GM19035 (cell line): ENCODE data around the gene PSD2.

Source experiments
- ATAC-seq: cut with Tn5 transposase; IDR thresholded peaks from one replicate; pipeline ENCODE4 v1.9.1; 2021; ENCODE audit not compliant: unreplicated experiment

PSD2 gene

GRCh38 chr5:139810341-139811273 lies 15.0 kb downstream of the PSD2 start:
- no peak for ATAC-seq

GRCh38 chr5:139811274-139811607 lies 15.6 kb downstream of the PSD2 start:
- no peak for ATAC-seq

- ATAC-seq, result no peak
These were observed 16.7 kb downstream of the PSD2 start for GRCh38 chr5:139812323-139812722.

GRCh38 chr5:139812836-139813805 lies 17.5 kb downstream of the PSD2 start:
- no peak for ATAC-seq

GRCh38 chr5:139814191-139814601 lies 18.6 kb downstream of the PSD2 start:
- no peak for ATAC-seq

- ATAC-seq, result no peak
These were observed 19.2 kb downstream of the PSD2 start for GRCh38 chr5:139814704-139815280.

- ATAC-seq, result no peak
These were observed 21.0 kb downstream of the PSD2 start for GRCh38 chr5:139816566-139816965.

- no peak for ATAC-seq
These were observed 21.8 kb downstream of the PSD2 start for GRCh38 chr5:139817362-139817761.

GRCh38 chr5:139817970-139818369 lies 22.4 kb downstream of the PSD2 start:
- no peak for ATAC-seq

GRCh38 chr5:139820130-139820529 lies 24.5 kb downstream of the PSD2 start:
- ATAC-seq, result no peak

- no peak for ATAC-seq
These were observed 25.0 kb downstream of the PSD2 start for GRCh38 chr5:139820606-139821005.

GRCh38 chr5:139821806-139822552 lies 26.4 kb downstream of the PSD2 start:
- no peak for ATAC-seq

- ATAC-seq, result no peak
These were observed 27.2 kb downstream of the PSD2 start for GRCh38 chr5:139822553-139823425.

GRCh38 chr5:139823757-139824355 lies 28.2 kb downstream of the PSD2 start:
- ATAC-seq, result no peak

- no peak for ATAC-seq
These were observed 30.1 kb downstream of the PSD2 start for GRCh38 chr5:139825690-139826089.

GRCh38 chr5:139828207-139828895 lies 32.7 kb downstream of the PSD2 start:
- ATAC-seq, result no peak

GRCh38 chr5:139829471-139829870 lies 33.9 kb downstream of the PSD2 start:
- ATAC-seq, result no peak

- no peak for ATAC-seq
These were observed 36.0 kb downstream of the PSD2 start for GRCh38 chr5:139831624-139832023.

- ATAC-seq, result no peak
These were observed 37.9 kb downstream of the PSD2 start for GRCh38 chr5:139833525-139833924.
